Naive thymus-derived CD4-positive, alpha-beta T cell (primary cell): Measurements from ENCODE around the gene MTG1. TPM values are rescaled to one million over a fixed set of nuclear protein-coding genes. Genes with fewer than 3 reads are reported as not detected.

Experiments
- ATAC-seq: fragments of 150-1000 bp; cut with Tn5 transposase; 2 replicates; pipeline ENCODE4 v1.10.0; 2021; ENCODE audit warnings: mild to moderate bottlenecking, moderate library complexity
- CTCF ChIA-PET: fragments of 350-600 bp; sonication (Branson Sonifier 250); formaldehyde crosslinking; loops from one replicate; lab custom pipeline; 2021; ENCODE audit warnings: antibody characterized with exemption; lab: Charles Lee
- POLR2A ChIA-PET: fragments of 350-600 bp; sonication (Branson Sonifier 250); formaldehyde crosslinking; loops from one replicate; lab custom pipeline; 2021; ENCODE audit warnings: antibody characterized with exemption, inconsistent platforms; lab: Charles Lee
- DNase-seq, 9 donors: peaks; one replicate each; pipeline versions ENCODE4 v3.0.0 to v3.0.0-alpha.2; 2020 to 2022; ENCODE audit warnings: mixed read lengths in 1 of 9
- H3K27ac ChIP-seq: one replicate; pipeline ENCODE4 v1.7.0; 2013; ENCODE audit warnings: mild to moderate bottlenecking, low read depth, low read length, moderate library complexity
- H3K27me3 ChIP-seq, 2 donors: one replicate each; pipeline ENCODE4 v1.7.0; 2013; ENCODE audit warnings: low read length in 2 of 2, mild to moderate bottlenecking in 2 of 2, moderate library complexity in 2 of 2; ENCODE audit not compliant: control insufficient read depth in 2 of 2, insufficient read depth in 2 of 2
- H3K36me3 ChIP-seq, 3 experiments: 1 replicate in 2 of 3; 2 replicates in 1 of 3; pipeline ENCODE4 v1.7.0; 2013; ENCODE audit warnings: low read length in 3 of 3, mild to moderate bottlenecking in 3 of 3, moderate library complexity in 1 of 3; ENCODE audit not compliant: insufficient read depth in 3 of 3, control insufficient read depth in 2 of 3
- H3K4me1 ChIP-seq, 2 donors: one replicate each; pipeline ENCODE4 v1.7.0; 2013; ENCODE audit warnings: low read length in 2 of 2, mild to moderate bottlenecking in 2 of 2, moderate library complexity in 1 of 2; ENCODE audit not compliant: control insufficient read depth in 2 of 2, insufficient read depth in 2 of 2
- H3K4me3 ChIP-seq: 2 replicates; pipeline ENCODE4 v1.7.0; 2013; ENCODE audit warnings: mild to moderate bottlenecking, low read length
- H3K9me3 ChIP-seq, 3 experiments: 1 replicate in 2 of 3; 2 replicates in 1 of 3; pipeline ENCODE4 v1.7.0; 2013; ENCODE audit warnings: low read length in 3 of 3; ENCODE audit not compliant: control insufficient read depth in 2 of 3
- H3K27ac Mint-ChIP-seq, 9 donors: one replicate each; pipeline ENCODE4 v1.8.0; 2020 to 2022; ENCODE audit warnings: mixed read lengths in 9 of 9, mild to moderate bottlenecking in 8 of 9, moderate library complexity in 5 of 9, inconsistent platforms in 2 of 9
- H3K27me3 Mint-ChIP-seq, 5 donors: one replicate each; pipeline ENCODE4 v1.8.0; 2021 to 2022; ENCODE audit warnings: mixed read lengths in 5 of 5, mild to moderate bottlenecking in 1 of 5
- H3K36me3 Mint-ChIP-seq, 5 donors: one replicate each; pipeline ENCODE4 v1.8.0; 2020 to 2022; ENCODE audit warnings: mixed read lengths in 5 of 5, mild to moderate bottlenecking in 3 of 5, inconsistent platforms in 1 of 5
- H3K4me1 Mint-ChIP-seq, 7 donors: one replicate each; pipeline ENCODE4 v1.8.0; 2020 to 2022; ENCODE audit warnings: mixed read lengths in 7 of 7, mild to moderate bottlenecking in 3 of 7, inconsistent platforms in 1 of 7
- H3K4me3 Mint-ChIP-seq, 10 donors: one replicate each; pipeline ENCODE4 v1.8.0; 2020 to 2022; ENCODE audit warnings: mild to moderate bottlenecking in 10 of 10, mixed read lengths in 10 of 10, moderate library complexity in 6 of 10, inconsistent platforms in 2 of 10
- H3K9me3 Mint-ChIP-seq, 11 donors: one replicate each; pipeline ENCODE4 v1.8.0; 2020 to 2022; ENCODE audit warnings: mixed read lengths in 11 of 11, mild to moderate bottlenecking in 4 of 11, inconsistent platforms in 1 of 11, moderate library complexity in 1 of 11
- intact Hi-C, 2 donors: fragments of 100-400 bp; cut with micrococcal nuclease; formaldehyde crosslinking; loops; one replicate each; pipeline ENCODE4 v1.15.1; 2023
- polyA plus RNA-seq, 2 donors: library from polyadenylated mRNA; unstranded; fragments of 300-500 nt; fragmentation: Illumina TruSeq; gene quantifications; one replicate each; pipeline ENCODE4 v1.2.3, GENCODE V29; 2021
- total RNA-seq, 6 experiments: library from RNA in 5 of 6; stranded (reverse) in 5 of 6; gene quantifications; 1 replicate in 5 of 6; 2 replicates in 1 of 6; pipeline ENCODE4 v1.2.3 and lab custom pipeline; 2021 to 2026

The MTG1 gene
- total and polyA plus RNA-seq, 7 experiments from 2014 or later = 25.6 to 67.1 (median 51.2) TPM

DNA sequence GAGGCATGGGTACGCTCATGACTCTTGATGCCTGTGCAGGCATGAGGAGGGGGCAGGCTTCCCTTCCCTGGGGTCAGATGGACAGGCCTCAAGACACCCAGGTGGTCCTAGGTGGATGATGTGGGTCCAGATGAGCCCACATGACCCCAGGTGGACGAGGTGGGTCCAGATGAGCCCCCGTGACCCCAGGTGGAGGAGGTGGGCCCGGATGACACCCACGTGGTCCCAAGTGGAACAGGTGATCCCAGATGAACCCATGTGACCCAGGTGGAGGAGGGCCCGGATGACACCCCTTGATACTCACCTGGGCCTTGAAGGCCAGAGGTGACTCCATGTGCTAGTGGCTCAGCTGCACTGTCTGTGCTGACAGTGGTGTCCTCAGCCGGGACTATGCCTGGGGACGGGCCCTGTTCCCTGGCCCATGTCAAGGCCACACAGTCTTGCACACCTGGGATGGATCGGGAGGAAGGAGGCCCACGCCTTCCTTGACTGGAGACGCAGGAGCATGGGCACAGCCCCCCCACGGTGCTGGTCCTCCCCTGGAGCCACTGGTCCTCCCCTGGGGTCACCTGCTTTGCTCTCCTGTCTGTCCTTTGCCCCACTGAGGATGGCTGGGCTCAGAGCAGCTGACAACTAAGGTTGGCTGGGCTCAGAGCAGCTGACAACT, 43.5 kb upstream of the MTG1 start:
- ChIA-PET POLR2A (no interaction called here), CTCF (no interaction called here)
- H3K27ac Mint-ChIP-seq = no peak overlapping the region
- no peaks in the 10 kb centered on the region for H3K9me3 ChIP-seq
- no peak overlapping the region for H3K4me3 ChIP-seq
- H3K4me1 Mint-ChIP-seq = peaks cover 0 to 1% (median 0%) of the 10 kb centered on the region in 7 donors
- no peaks in the 10 kb centered on the region for H3K36me3 ChIP-seq
- H3K4me1 ChIP-seq = no peaks in the 10 kb centered on the region
- DNase-seq = no peak
- H3K27me3 ChIP-seq = peaks cover 0 to 5% of the 10 kb centered on the region in 2 donors
- no peak overlapping the region for H3K27ac ChIP-seq
- no peaks in the 10 kb centered on the region for H3K36me3 Mint-ChIP-seq
- ATAC-seq = no peak
- H3K27me3 Mint-ChIP-seq = peaks cover 3 to 11% (median 5%) of the 10 kb centered on the region in 5 donors
- H3K4me3 Mint-ChIP-seq = no peak overlapping the region
- H3K9me3 Mint-ChIP-seq = no peaks in the 10 kb centered on the region
- intact Hi-C loops = no loop called here

- intact Hi-C loops = no loop called here
- Mint-ChIP-seq H3K27ac (no peak overlapping the region), H3K9me3 (no peaks in the 10 kb centered on the region), H3K36me3 (no peaks in the 10 kb centered on the region), H3K4me1 (peaks cover 0 to 4% (median under 1%) of the 10 kb centered on the region in 7 donors), H3K4me3 (no peak overlapping the region), H3K27me3 (peaks cover 0 to 6% (median under 1%) of the 10 kb centered on the region in 5 donors)
- Histone ChIP-seq H3K27me3 (no peaks in the 10 kb centered on the region), H3K4me1 (no peaks in the 10 kb centered on the region), H3K4me3 (no peak overlapping the region), H3K9me3 (no peaks in the 10 kb centered on the region), H3K27ac (no peak overlapping the region), H3K36me3 (no peaks in the 10 kb centered on the region)
- ATAC-seq (no peak), DNase-seq (no peak)
- ChIA-PET POLR2A (no interaction called here), CTCF (no interaction called here)
Observed at GRCh38 chr10:133350950-133351329, 43.0 kb upstream of the MTG1 start.

DNA sequence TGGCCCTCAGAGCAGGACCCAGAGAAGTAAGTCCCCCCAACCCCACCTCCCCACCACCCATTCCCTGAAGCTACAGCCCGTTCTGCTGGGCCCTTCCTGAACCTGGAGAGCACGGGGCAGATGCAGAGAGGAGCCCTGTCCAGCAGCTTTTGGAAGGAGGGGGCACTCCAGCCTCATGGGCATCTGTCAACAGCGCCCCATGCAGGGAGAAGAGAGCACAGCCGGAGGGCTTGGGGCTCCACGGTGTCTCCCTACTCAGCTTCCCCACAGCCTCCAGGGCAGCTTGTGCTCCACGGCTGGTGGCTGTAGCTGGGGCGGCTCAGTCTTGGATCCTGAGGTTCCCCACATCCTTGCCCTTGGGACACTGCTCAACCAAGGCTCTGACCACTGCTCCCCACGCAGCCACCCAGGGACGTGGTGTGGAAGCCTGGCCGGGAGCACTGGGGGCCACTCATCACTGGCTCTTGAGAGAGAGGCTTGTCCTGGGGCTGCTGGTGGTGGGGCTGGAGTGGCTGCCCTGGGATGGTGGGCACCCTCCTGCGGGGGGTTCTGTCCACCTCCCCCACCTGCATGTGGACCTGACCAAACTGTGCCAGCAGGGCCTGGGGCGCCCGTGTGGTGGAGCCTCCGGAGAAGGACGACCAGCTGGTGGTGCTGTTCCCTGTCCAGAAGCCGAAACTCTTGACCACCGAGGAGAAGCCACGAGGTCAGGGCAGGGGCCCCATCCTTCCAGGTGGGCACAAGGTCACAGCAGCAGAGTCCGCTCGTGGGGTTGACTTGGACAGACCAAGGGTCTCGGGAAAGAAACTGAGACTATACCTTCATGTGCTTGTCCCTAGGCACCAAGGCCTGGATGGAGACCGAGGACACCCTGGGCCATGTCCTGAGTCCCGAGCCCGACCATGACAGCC, 42.3 kb upstream of the MTG1 start:
- Histone ChIP-seq H3K36me3 (no peaks in the 10 kb centered on the region), H3K9me3 (no peaks in the 10 kb centered on the region), H3K4me1 (no peaks in the 10 kb centered on the region), H3K4me3 (no peak overlapping the region), H3K27ac (no peak overlapping the region), H3K27me3 (no peaks in the 10 kb centered on the region)
- intact Hi-C loops = no loop called here
- no peak overlapping the region for H3K4me3 Mint-ChIP-seq
- H3K9me3 Mint-ChIP-seq = no peaks in the 10 kb centered on the region
- H3K36me3 Mint-ChIP-seq = no peaks in the 10 kb centered on the region
- POLR2A ChIA-PET = no interaction called here
- peaks cover 0 to 6% (median 4%) of the 10 kb centered on the region in 7 donors for H3K4me1 Mint-ChIP-seq
- H3K27me3 Mint-ChIP-seq = peaks cover 0 to 6% (median 0%) of the 10 kb centered on the region in 5 donors
- DNase-seq (no peak), ATAC-seq (no peak)
- CTCF ChIA-PET = no interaction called here
- H3K27ac Mint-ChIP-seq = no peak overlapping the region

DNA sequence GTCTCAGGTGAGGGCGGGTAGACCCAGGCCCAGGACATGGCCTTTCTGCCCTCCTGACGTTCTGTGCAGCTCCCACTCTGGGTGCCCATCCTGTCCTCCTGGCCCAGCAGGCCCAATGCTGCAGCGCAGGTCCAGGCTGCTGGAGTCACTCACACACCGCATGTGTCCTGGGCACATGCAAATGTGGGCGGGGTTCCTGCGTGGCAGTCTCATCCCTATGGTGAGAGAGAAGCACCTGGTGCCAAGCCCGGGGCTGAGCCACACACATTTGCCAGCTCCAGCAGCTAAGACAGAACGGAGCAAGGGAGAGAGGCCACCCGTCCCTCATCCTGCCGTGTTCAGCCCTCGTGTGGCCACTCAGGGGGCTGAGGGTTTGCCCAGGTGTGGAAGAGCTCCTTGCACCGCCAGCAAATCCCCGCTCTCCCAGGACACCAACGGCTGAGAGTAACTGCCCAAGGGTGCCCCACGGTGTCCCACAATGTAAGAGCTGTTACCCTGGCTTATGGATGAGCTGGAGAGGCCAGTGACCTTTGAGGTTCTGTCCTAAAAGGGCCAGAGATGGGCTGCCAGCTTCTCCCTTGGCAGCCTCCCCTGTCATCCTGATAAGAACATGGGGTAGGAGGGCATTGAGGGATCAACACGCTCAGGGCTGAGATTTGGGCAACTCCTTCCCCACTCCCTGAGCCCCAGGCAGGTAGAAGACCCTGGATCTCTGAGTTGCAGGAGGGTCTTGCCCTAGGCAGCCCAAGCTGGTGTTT, 40.6 kb upstream of the MTG1 start:
- no peaks in the 10 kb centered on the region for H3K9me3 ChIP-seq
- no peak for DNase-seq
- H3K4me1 ChIP-seq = no peaks in the 10 kb centered on the region
- Mint-ChIP-seq H3K4me1 (peaks cover 0 to 6% (median 4%) of the 10 kb centered on the region in 7 donors), H3K4me3 (no peak overlapping the region), H3K27me3 (peaks cover 0 to 6% (median 0%) of the 10 kb centered on the region in 5 donors), H3K27ac (no peak overlapping the region), H3K9me3 (no peaks in the 10 kb centered on the region), H3K36me3 (no peaks in the 10 kb centered on the region)
- no peak overlapping the region for H3K4me3 ChIP-seq
- H3K36me3 ChIP-seq = no peaks in the 10 kb centered on the region
- H3K27ac ChIP-seq = no peak overlapping the region
- intact Hi-C loops = no loop called here
- no peaks in the 10 kb centered on the region for H3K27me3 ChIP-seq
- ATAC-seq = no peak
- CTCF ChIA-PET = interaction anchor here (1.1 kb wide), 1 partner anchor 24 kb away, joined by 3 read pairs; no protein-coding TSS in a partner anchor
- POLR2A ChIA-PET = interaction anchor here (1.5 kb wide), 1 partner anchor 36 kb away, joined by 3 read pairs; no protein-coding TSS in a partner anchor

DNA sequence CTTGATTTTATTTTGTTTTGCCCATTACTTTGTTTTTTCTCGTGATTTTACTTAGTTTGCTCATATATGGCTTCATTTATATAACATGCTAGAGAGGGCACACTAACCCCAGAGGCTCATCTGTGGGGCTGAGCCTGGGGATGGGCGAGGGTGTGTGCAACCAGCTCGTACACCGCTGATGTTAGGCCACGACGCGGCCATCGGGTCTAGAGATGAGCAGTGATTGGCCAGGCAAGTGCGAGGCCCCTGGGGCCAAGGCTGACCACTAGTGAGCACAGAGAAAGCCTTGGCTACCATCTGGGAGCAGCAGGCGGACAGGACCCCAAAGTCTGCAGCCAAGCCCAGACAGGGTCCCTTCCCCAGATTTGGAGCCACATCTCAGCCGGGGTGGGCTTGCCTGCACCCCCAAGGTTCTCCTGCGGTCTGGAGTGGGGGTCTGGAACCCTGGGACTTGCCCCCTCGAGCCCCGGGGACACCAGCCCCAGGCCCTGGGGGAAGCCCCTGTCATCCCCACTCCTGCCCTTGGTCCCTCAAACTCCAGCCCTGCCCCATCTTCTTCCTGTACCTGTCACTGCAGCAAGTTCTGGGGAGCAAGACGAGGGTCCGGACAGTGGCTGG, 39.9 kb upstream of the MTG1 start:
- intact Hi-C loops = no loop called here
- H3K4me1 ChIP-seq = no peaks in the 10 kb centered on the region
- H3K9me3 ChIP-seq = no peaks in the 10 kb centered on the region
- Mint-ChIP-seq H3K4me3 (no peak overlapping the region), H3K9me3 (no peaks in the 10 kb centered on the region), H3K27me3 (peaks cover 0 to 3% (median 0%) of the 10 kb centered on the region in 5 donors), H3K4me1 (peaks cover 0 to 6% (median 4%) of the 10 kb centered on the region in 7 donors), H3K36me3 (no peaks in the 10 kb centered on the region), H3K27ac (no peak overlapping the region)
- H3K36me3 ChIP-seq = no peaks in the 10 kb centered on the region
- no peak overlapping the region for H3K4me3 ChIP-seq
- no peak overlapping the region for H3K27ac ChIP-seq
- DNase-seq (no peak), ATAC-seq (no peak)
- ChIA-PET CTCF (no interaction called here), POLR2A (interaction anchor here (1.5 kb wide), 1 partner anchor 35 kb away, joined by 3 read pairs; no protein-coding TSS in a partner anchor)
- no peaks in the 10 kb centered on the region for H3K27me3 ChIP-seq

- ATAC-seq (no peak), DNase-seq (no peak)
- Mint-ChIP-seq H3K9me3 (no peaks in the 10 kb centered on the region), H3K27me3 (no peaks in the 10 kb centered on the region), H3K27ac (no peak overlapping the region), H3K4me3 (no peak overlapping the region), H3K4me1 (peaks cover 0 to 6% (median 4%) of the 10 kb centered on the region in 7 donors), H3K36me3 (no peaks in the 10 kb centered on the region)
- no peak overlapping the region for H3K27ac ChIP-seq
- H3K4me1 ChIP-seq = no peaks in the 10 kb centered on the region
- H3K9me3 ChIP-seq = no peaks in the 10 kb centered on the region
- no peaks in the 10 kb centered on the region for H3K27me3 ChIP-seq
- no peak overlapping the region for H3K4me3 ChIP-seq
- intact Hi-C loops = loop anchor here (5.0 kb wide), 2 partner anchors 38 to 1047 kb away; partner anchors contain the start of genes MTG1 (in 1 of the 2) and STK32C (in 1 of the 2)
- CTCF ChIA-PET = interaction anchor here (1.3 kb wide), 1 partner anchor 25 kb away, joined by 3 read pairs; no protein-coding TSS in a partner anchor
- POLR2A ChIA-PET = interaction anchor here (1.7 to 2.7 kb wide), 2 partner anchors 19 to 36 kb away, joined by 4 to 16 read pairs; partner anchors contain the start of gene CALY
- no peaks in the 10 kb centered on the region for H3K36me3 ChIP-seq
Observed at GRCh38 chr10:133354672-133355240, 39.2 kb upstream of the MTG1 start.
